BLaER1 (cell line): ENCODE results near the gene CAP2.

Experiments used
- H3K27ac ChIP-seq: shearing (Covaris generic); formaldehyde crosslinking; 2 replicates; pipeline ENCODE4 v1.8.1; 2022
- H3K27me3 ChIP-seq: shearing (Covaris generic); formaldehyde crosslinking; 2 replicates; pipeline ENCODE4 v1.8.1; 2022
- H3K36me3 ChIP-seq: shearing (Covaris generic); formaldehyde crosslinking; 2 replicates; pipeline ENCODE4 v1.8.1; 2022
- H3K4me1 ChIP-seq: shearing (Covaris generic); formaldehyde crosslinking; 2 replicates; pipeline ENCODE4 v1.8.1; 2022
- H3K4me2 ChIP-seq: shearing (Covaris generic); formaldehyde crosslinking; 2 replicates; pipeline ENCODE4 v1.8.1; 2022
- H3K4me3 ChIP-seq: shearing (Covaris generic); formaldehyde crosslinking; 2 replicates; pipeline ENCODE4 v1.8.1; 2022
- H3K9ac ChIP-seq: shearing (Covaris generic); formaldehyde crosslinking; 2 replicates; pipeline ENCODE4 v1.8.1; 2022
- H3K9me3 ChIP-seq: shearing (Covaris generic); formaldehyde crosslinking; 2 replicates; pipeline ENCODE4 v1.8.1; 2022
- H4K20me1 ChIP-seq: shearing (Covaris generic); formaldehyde crosslinking; 2 replicates; pipeline ENCODE4 v1.8.1; 2022
- Cebpa-rat ChIP-seq: shearing (Covaris generic); IDR thresholded peaks from 2 replicates; pipeline ENCODE4 v1.8.1; 2022

CAP2 gene

DNA sequence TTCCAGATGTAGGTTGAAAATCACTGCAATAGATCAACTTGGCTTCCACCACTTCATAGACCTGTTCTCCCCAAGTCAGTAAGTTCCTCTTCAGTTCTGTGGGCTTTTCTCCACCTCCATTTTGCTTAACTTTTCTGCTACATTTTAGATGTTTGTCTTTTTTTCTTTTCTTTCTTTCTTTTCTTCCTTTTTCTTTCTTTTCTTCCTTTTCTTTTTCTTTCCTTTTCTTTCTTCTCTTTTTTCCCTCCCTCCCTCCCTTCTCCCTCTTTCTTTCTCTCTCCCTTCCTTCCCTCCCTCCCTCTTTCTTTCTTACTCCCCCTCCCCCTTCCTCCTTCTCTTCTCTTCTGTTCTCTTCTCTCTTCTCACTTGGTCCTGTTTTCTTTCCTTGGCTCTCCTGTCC, 199.9 kb downstream of the CAP2 start:
- no peak overlapping the region for H3K9ac ChIP-seq
- no peak overlapping the region for H3K27ac ChIP-seq
- TF ChIP-seq Cebpa-rat = no peak

DNA sequence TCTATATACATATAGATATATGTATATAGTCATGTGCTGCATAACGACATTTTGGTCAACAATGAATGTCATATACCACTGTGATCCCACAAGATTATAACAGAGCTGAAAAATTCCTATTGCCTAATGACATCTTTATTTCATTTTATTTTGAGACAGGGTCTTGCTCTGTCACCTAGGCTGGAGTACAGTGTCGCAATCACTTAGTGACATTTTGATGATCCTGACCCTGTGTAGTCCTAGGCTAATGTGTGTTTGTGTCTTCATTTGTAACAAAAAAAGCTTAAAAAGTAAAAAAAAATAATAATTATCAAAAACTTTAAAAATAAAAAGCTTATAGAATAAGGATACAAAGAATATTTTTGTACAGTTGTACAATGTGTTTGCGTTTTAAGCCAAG, 202.7 kb downstream of the CAP2 start:
- peaks cover 4% of the 10 kb centered on the region; the same call in 1 of the 2 replicates for H3K9me3 ChIP-seq
- no peak overlapping the region for H3K4me2 ChIP-seq
- no peak for TF ChIP-seq Cebpa-rat
- H3K27me3 ChIP-seq = no peaks in the 10 kb centered on the region
- no peak overlapping the region for H3K27ac ChIP-seq
- H4K20me1 ChIP-seq = no peaks in the 10 kb centered on the region
- no peak overlapping the region for H3K4me3 ChIP-seq
- no peak overlapping the region for H3K9ac ChIP-seq
- H3K36me3 ChIP-seq = no peaks in the 10 kb centered on the region
- H3K4me1 ChIP-seq = peaks cover 15% of the 10 kb centered on the region; the same call in 1 of the 2 replicates

More for the DNA sequence above, 199.9 kb downstream of the CAP2 start:
- Histone ChIP-seq H3K9me3 (peaks cover 4% of the 10 kb centered on the region; the same call in 1 of the 2 replicates), H3K4me1 (peaks cover 8% of the 10 kb centered on the region; the same call in 1 of the 2 replicates), H3K4me2 (no peak overlapping the region), H3K4me3 (no peak overlapping the region), H3K36me3 (no peaks in the 10 kb centered on the region), H4K20me1 (no peaks in the 10 kb centered on the region), H3K27me3 (no peaks in the 10 kb centered on the region)

GRCh38 chr6:17599877-17600526, 206.6 kb downstream of the CAP2 start, which contains the start of gene FAM8A1:
Gene FAM8A1 (plus strand): TSS chr6:17600302. CDS start chr6:17600410, 108 bp downstream.
- no peaks in the 10 kb centered on the region for H3K27me3 ChIP-seq

GRCh38 chr6:17600527-17601385, 207.4 kb downstream of the CAP2 start:
- no peak for TF ChIP-seq Cebpa-rat
- peak overlapping the region; percentile 92 for H3K9ac ChIP-seq
- peaks cover 22% of the 10 kb centered on the region for H3K36me3 ChIP-seq
- peaks cover 4% of the 10 kb centered on the region; the same call in 1 of the 2 replicates for H3K9me3 ChIP-seq
- peak overlapping the region; percentile 95 for H3K4me3 ChIP-seq
- no peaks in the 10 kb centered on the region for H3K27me3 ChIP-seq
- H3K4me1 ChIP-seq = peaks cover 36% of the 10 kb centered on the region
- H3K4me2 ChIP-seq = peak overlapping the region; percentile 93
- peak overlapping the region; percentile 95 for H3K27ac ChIP-seq
- peaks cover 15% of the 10 kb centered on the region; the same call in 1 of the 2 replicates for H4K20me1 ChIP-seq

More at GRCh38 chr6:17599877-17600526, 206.6 kb downstream of the CAP2 start, which contains the start of gene FAM8A1:
- Histone ChIP-seq H3K36me3 (peaks cover 19% of the 10 kb centered on the region), H3K4me2 (peak within 1 kb of the TSS; percentile 93), H3K4me3 (peak within 1 kb of the TSS; percentile 95), H4K20me1 (peaks cover 15% of the 10 kb centered on the region; the same call in 1 of the 2 replicates), H3K27ac (peak within 1 kb of the TSS; percentile 95), H3K4me1 (peaks cover 36% of the 10 kb centered on the region), H3K9me3 (peaks cover 4% of the 10 kb centered on the region; the same call in 1 of the 2 replicates), H3K9ac (peak within 1 kb of the TSS; percentile 92)
- no peak for TF ChIP-seq Cebpa-rat

DNA sequence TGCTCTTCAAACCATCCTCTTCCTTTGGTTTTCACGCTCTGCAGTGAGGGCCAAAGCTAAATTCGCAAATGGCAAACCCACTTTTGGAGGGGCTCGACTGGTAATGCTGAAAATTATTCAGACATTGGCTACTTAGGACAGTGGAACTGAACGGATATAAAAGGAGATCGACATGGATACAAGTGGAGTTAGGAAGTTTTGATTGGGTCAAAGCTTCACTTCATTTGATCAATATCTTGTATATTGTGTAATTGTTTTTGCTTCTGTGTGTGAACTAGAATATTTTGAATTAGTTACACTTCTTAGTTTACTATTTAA, 207.9 kb downstream of the CAP2 start:
- H3K4me2 ChIP-seq = peak overlapping the region; percentile 93
- peak overlapping the region; percentile 95 for H3K4me3 ChIP-seq
- peak overlapping the region; percentile 92 for H3K9ac ChIP-seq
- H3K27me3 ChIP-seq = no peaks in the 10 kb centered on the region
- H4K20me1 ChIP-seq = peaks cover 15% of the 10 kb centered on the region; the same call in 1 of the 2 replicates
- H3K27ac ChIP-seq = peak overlapping the region; percentile 95
- no peak for TF ChIP-seq Cebpa-rat
- peaks cover 36% of the 10 kb centered on the region for H3K4me1 ChIP-seq
- peaks cover 4% of the 10 kb centered on the region; the same call in 1 of the 2 replicates for H3K9me3 ChIP-seq
- peaks cover 25% of the 10 kb centered on the region for H3K36me3 ChIP-seq

- Histone ChIP-seq H3K4me2 (peak overlapping the region; percentile 93; the same call in 1 of the 2 replicates), H3K27ac (no peak overlapping the region), H3K9me3 (0 out of 2 replicates have a peak, but pooled peaks cover under 1% of the 10 kb centered on the region), H4K20me1 (peaks cover 15% of the 10 kb centered on the region; the same call in 1 of the 2 replicates), H3K9ac (no peak overlapping the region), H3K4me3 (no peak overlapping the region), H3K4me1 (peaks cover 36% of the 10 kb centered on the region), H3K27me3 (no peaks in the 10 kb centered on the region), H3K36me3 (peaks cover 31% of the 10 kb centered on the region)
- TF ChIP-seq Cebpa-rat = no peak
Measured at GRCh38 chr6:17602888-17603287, 209.5 kb downstream of the CAP2 start.

DNA sequence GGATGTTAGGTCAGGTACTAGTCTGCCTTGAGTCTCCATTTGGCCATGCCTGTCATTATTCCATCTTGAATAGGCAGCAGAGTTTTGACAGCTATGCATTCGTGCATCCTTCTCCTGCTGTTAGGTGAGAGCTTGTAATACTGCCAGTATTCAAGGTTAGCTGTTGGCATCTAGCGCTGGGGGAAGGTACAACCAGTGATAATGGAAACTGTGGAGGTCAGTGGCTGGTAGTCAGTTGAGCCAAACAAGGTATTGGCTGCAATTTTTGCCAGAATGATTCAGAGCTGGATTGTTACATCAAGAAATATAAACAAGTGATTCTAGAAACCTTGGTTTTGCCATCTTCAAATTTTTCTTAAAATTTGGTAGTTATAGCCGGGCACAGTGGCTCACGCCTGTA, 213.2 kb downstream of the CAP2 start:
- Histone ChIP-seq H3K4me3 (no peak overlapping the region), H3K4me2 (no peak overlapping the region), H4K20me1 (peaks cover 25% of the 10 kb centered on the region; the same call in 1 of the 2 replicates), H3K4me1 (peaks cover 26% of the 10 kb centered on the region), H3K36me3 (peaks cover 44% of the 10 kb centered on the region), H3K9me3 (no peaks in the 10 kb centered on the region), H3K27ac (no peak overlapping the region), H3K9ac (no peak overlapping the region), H3K27me3 (no peaks in the 10 kb centered on the region)
- TF ChIP-seq Cebpa-rat = no peak
